Stimulated activated CD4-positive, alpha-beta T cell treated with anti-CD3 and anti-CD28 coated beads, Interleukin-2, amount 100 ng/mL, for 24 hours (primary cell): ENCODE data around the gene ZNF185.

Source experiments
- DNase-seq, 2 donors: peaks; one replicate each; pipeline ENCODE4 v3.0.0-alpha.2; 2020

Gene ZNF185

GRCh38 chrX:152918707-152919106 lies 20.8 kb downstream of the ZNF185 start:
- DNase-seq: no peak

- no peak for DNase-seq
These were observed 25.7 kb downstream of the ZNF185 start for GRCh38 chrX:152923599-152923998.

- no peak for DNase-seq
These were observed 28.0 kb downstream of the ZNF185 start for GRCh38 chrX:152925835-152926234.

- peak; percentile 53 to 56 for DNase-seq
These were observed 28.4 kb downstream of the ZNF185 start for GRCh38 chrX:152926279-152926678.

GRCh38 chrX:152926923-152927322 lies 29.1 kb downstream of the ZNF185 start:
- DNase-seq: no peak

GRCh38 chrX:152927858-152928760 lies 30.2 kb downstream of the ZNF185 start:
- DNase-seq: no peak

GRCh38 chrX:152928761-152929400 lies 31.0 kb downstream of the ZNF185 start:
- DNase-seq: no peak

GRCh38 chrX:152929898-152930297 lies 32.0 kb downstream of the ZNF185 start:
- no peak for DNase-seq

- no peak for DNase-seq
These were observed 32.6 kb downstream of the ZNF185 start for GRCh38 chrX:152930516-152930915.

- DNase-seq: no peak
These were observed 34.3 kb downstream of the ZNF185 start for GRCh38 chrX:152932144-152932543.

- no peak for DNase-seq
These were observed 34.8 kb downstream of the ZNF185 start for GRCh38 chrX:152932598-152933175.

- DNase-seq: no peak
These were observed 38.4 kb downstream of the ZNF185 start for GRCh38 chrX:152936306-152936705.

GRCh38 chrX:152937236-152937635 lies 39.4 kb downstream of the ZNF185 start:
- no peak for DNase-seq

- DNase-seq: peak; percentile 86 to 87
These were observed 43.6 kb downstream of the ZNF185 start for GRCh38 chrX:152941328-152942076.

GRCh38 chrX:152942077-152942442 lies 44.2 kb downstream of the ZNF185 start:
- peak in 1 of 2 donors; percentile 11 for DNase-seq

GRCh38 chrX:152943826-152944225 lies 46.0 kb downstream of the ZNF185 start:
- no peak for DNase-seq

- no peak for DNase-seq
These were observed 47.4 kb downstream of the ZNF185 start for GRCh38 chrX:152945021-152945979.

GRCh38 chrX:152946681-152947080 lies 48.8 kb downstream of the ZNF185 start:
- DNase-seq: no peak
